ENCODE data around the gene TEPSIN. TPM values are rescaled to one million over a fixed set of nuclear protein-coding genes. Genes with fewer than 3 reads are reported as not detected.

The TEPSIN gene
- total and polyA plus RNA-seq, 4 donors, result 3.2 to 22.9 (median 10.7) TPM

DNA sequence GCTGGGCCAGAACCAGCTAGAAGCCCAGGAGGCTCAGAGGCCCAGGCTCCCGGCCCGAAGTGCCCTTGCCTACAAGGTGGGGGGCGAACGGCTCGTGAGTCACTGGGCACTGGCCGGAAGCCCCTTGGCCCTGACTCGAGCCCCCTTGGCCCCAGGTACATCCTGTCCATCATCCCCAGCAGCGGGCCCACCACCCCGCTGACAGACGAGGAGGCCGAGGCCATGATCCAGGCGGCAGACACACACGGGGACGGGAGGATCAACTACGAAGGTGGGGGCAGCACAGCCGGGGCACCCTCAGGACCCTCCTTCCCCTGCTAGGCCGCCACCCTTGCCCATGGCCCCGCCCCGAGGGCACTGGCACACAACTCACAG, 57.1 kb downstream of the TEPSIN start (continued):
- TF ChIP-seq REST (IDR thresholded peaks at IDR 0.05) (no peak), JUND (IDR thresholded peaks at IDR 0.05) (no peak), YY1 (IDR thresholded peaks at IDR 0.05) (no peak)

DNA sequence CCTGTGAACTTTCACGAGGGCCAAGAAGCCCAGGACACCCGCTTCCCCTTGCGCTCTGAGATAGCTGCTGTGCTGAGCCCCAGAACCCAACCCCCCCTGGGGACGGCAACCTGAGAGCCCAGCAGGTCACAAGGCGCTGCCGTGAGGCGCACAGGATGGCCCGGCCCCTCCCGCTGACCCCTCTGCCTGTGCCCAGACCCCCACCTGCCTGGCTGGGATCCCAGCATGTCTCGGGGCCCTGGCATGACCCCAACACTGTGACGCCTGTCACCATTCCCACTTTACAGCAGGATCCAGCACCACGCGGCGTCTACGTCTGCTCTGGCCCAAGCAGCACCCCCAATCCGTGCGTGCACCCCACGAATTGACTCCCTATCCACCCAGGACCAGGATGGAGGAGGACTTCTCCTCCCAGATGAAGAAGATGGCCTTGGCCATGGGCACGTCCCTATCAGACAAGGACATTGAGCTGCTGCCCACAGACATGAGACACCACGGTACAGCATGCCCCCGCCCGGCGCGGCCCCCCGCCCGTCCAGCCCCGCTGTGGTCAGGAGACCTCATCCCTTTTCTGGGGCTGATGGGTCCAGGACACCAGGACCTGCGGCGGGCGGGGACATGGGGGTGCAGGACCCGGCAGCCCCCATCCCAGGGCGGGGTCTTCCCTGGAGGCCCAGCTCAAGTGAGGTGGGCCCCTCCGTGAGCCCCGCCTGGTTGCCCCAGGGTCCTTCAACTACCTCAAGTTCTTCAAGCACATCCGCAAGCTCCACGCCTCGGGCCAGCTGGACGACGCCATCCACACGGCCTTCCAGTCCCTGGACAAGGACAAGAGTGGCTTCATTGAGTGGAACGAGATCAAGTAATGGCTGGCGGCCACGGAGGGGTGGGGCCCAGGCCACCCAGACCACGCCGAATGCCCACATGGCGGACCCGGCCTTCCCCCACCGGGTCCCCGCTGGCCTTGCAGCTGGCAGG, 57.7 kb downstream of the TEPSIN start:
- no peaks in the 10 kb centered on the region for H3K27me3 ChIP-seq (ENCODE audit: control insufficient read depth in 4 of 4, insufficient read depth in 4 of 4, low read length in 3 of 4)
- TF ChIP-seq FOXA2 (IDR thresholded peaks at IDR 0.05) (no peak), RAD21 (IDR thresholded peaks at IDR 0.05) (no peak), SP1 (IDR thresholded peaks at IDR 0.05) (no peak), RXRA (IDR thresholded peaks at IDR 0.05) (no peak), HNF4A (conservative IDR thresholded peaks at IDR 0.05) (no peak), REST (IDR thresholded peaks at IDR 0.05) (no peak), JUND (IDR thresholded peaks at IDR 0.05) (no peak), ZBTB33 (IDR thresholded peaks at IDR 0.05) (no peak), NR2F2 (IDR thresholded peaks at IDR 0.05) (no peak), YY1 (IDR thresholded peaks at IDR 0.05) (no peak), EGR1 (IDR thresholded peaks at IDR 0.05; ENCODE audit: low read depth in 2 of 2) (no peak), HNF4G (IDR thresholded peaks at IDR 0.05) (no peak)
- TF ChIP-seq, protein P1, sequence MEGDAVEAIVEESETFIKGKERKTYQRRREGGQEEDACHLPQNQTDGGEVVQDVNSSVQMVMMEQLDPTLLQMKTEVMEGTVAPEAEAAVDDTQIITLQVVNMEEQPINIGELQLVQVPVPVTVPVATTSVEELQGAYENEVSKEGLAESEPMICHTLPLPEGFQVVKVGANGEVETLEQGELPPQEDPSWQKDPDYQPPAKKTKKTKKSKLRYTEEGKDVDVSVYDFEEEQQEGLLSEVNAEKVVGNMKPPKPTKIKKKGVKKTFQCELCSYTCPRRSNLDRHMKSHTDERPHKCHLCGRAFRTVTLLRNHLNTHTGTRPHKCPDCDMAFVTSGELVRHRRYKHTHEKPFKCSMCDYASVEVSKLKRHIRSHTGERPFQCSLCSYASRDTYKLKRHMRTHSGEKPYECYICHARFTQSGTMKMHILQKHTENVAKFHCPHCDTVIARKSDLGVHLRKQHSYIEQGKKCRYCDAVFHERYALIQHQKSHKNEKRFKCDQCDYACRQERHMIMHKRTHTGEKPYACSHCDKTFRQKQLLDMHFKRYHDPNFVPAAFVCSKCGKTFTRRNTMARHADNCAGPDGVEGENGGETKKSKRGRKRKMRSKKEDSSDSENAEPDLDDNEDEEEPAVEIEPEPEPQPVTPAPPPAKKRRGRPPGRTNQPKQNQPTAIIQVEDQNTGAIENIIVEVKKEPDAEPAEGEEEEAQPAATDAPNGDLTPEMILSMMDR (IDR thresholded peaks at IDR 0.05; ENCODE audit: low read depth, low read length, missing input control), result no peak
- TF ChIP-seq, protein P2, sequence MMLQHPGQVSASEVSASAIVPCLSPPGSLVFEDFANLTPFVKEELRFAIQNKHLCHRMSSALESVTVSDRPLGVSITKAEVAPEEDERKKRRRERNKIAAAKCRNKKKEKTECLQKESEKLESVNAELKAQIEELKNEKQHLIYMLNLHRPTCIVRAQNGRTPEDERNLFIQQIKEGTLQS (IDR thresholded peaks at IDR 0.05), result no peak
- H3K27ac ChIP-seq (ENCODE audit: low read depth in 1 of 2, low read length in 2 of 2), result no peak overlapping the region
- DNase-seq (ENCODE audit: low spot score), result no peak
- H3K4me3 ChIP-seq (ENCODE audit: low read depth in 1 of 3, low read length in 3 of 3), result no peak overlapping the region
- no peaks in the 10 kb centered on the region for H3K4me1 ChIP-seq (ENCODE audit: control insufficient read depth in 4 of 4, insufficient read depth in 4 of 4, low read length in 3 of 4)
- H3K36me3 ChIP-seq (ENCODE audit: control insufficient read depth in 4 of 4, insufficient read depth in 3 of 4, low read depth in 1 of 4, low read length in 3 of 4), result no peaks in the 10 kb centered on the region
- H3K9me3 ChIP-seq (ENCODE audit: control insufficient read depth in 4 of 4, low read length in 3 of 4), result no peaks in the 10 kb centered on the region
- H3K9ac ChIP-seq (ENCODE audit: low read depth in 1 of 2, low read length in 2 of 2), result no peak overlapping the region
- 94% methylated on average over 49 of the region's 49 CpGs for WGBS
